IMR-90 (cell line): ENCODE data around the gene DUS2. TPM values are rescaled to one million over a fixed set of nuclear protein-coding genes. Genes with fewer than 3 reads are reported as not detected.

Experiments used
- ATAC-seq: fragments of 200-7000 bp; cut with Tn5 transposase; 2 replicates; pipeline ENCODE4 v1.9.1; 2020; ENCODE audit warnings: low read depth, mild to moderate bottlenecking, moderate library complexity
- BruUV-seq: library from RNA; stranded (reverse); fragments of 400-500 nt; replicated peaks from 2 replicates; lab custom pipeline; 2021; lab: Mats Ljungman, UMichigan
- CTCF ChIA-PET: fragments of 300-600 bp; formaldehyde crosslinking; extraction: SDS; loops from one replicate; lab custom pipeline; 2021; ENCODE audit warnings: antibody characterized with exemption; lab: Yijun Ruan, JAX
- POLR2A ChIA-PET: fragments of 300-600 bp; sonication (Branson Sonifier 250); formaldehyde crosslinking; loops from one replicate; lab custom pipeline; 2022; ENCODE audit warnings: antibody characterized with exemption; ENCODE audit not compliant: unreplicated experiment; lab: Charles Lee
- DNase-seq: peaks from one replicate; pipeline ENCODE4 v3.0.0; 2013
- H2AFZ ChIP-seq: replicated peaks from 2 replicates; pipeline ENCODE3; 2013; ENCODE audit warnings: low read length, mild to moderate bottlenecking; ENCODE audit not compliant: poor library complexity
- H2AK5ac ChIP-seq: 2 replicates; pipeline ENCODE4 v1.6.1; 2013; ENCODE audit warnings: low read depth, low read length, inconsistent platforms
- H2AK9ac ChIP-seq: replicated peaks from 2 replicates; pipeline ENCODE3; 2013; ENCODE audit warnings: mild to moderate bottlenecking, low read depth, low read length, moderate library complexity; ENCODE audit not compliant: poor library complexity
- H2BK120ac ChIP-seq: 2 replicates; pipeline ENCODE4 v1.6.1; 2013; ENCODE audit warnings: low read depth, low read length, inconsistent platforms
- H2BK15ac ChIP-seq: 3 replicates; pipeline ENCODE4 v1.6.1; 2013; ENCODE audit warnings: low read depth, low read length, inconsistent platforms
- H2BK20ac ChIP-seq: 2 replicates; pipeline ENCODE4 v1.6.1; 2013; ENCODE audit warnings: low read depth, mild to moderate bottlenecking, inconsistent platforms, low read length, moderate library complexity
- H2BK5ac ChIP-seq: 2 replicates; pipeline ENCODE4 v1.6.1; 2013; ENCODE audit warnings: mild to moderate bottlenecking, low read depth, low read length, inconsistent platforms; ENCODE audit not compliant: poor library complexity, severe bottlenecking
- H3K14ac ChIP-seq: replicated peaks from 2 replicates; pipeline ENCODE4 v1.6.1; 2013; ENCODE audit warnings: low read depth, low read length, inconsistent platforms
- H3K18ac ChIP-seq: 2 replicates; pipeline ENCODE4 v1.6.1; 2013; ENCODE audit warnings: low read depth, low read length, control low read depth
- H3K23ac ChIP-seq: 2 replicates; pipeline ENCODE4 v1.6.1; 2013; ENCODE audit warnings: low read depth, low read length, inconsistent platforms
- H3K27ac ChIP-seq: 2 replicates; pipeline ENCODE4 v1.5.1; 2013; ENCODE audit warnings: mild to moderate bottlenecking, control low read depth, low read length; ENCODE audit not compliant: insufficient read depth
- H3K27me3 ChIP-seq: 2 replicates; pipeline ENCODE4 v1.6.1; 2013; ENCODE audit warnings: low read length; ENCODE audit not compliant: control insufficient read depth, insufficient read depth
- H3K36me3 ChIP-seq: 2 replicates; pipeline ENCODE4 v1.6.1; 2013; ENCODE audit warnings: low read length, mixed read lengths; ENCODE audit not compliant: control insufficient read depth, insufficient read depth
- H3K4ac ChIP-seq: 2 replicates; pipeline ENCODE4 v1.6.1; 2013; ENCODE audit warnings: low read depth, low read length, inconsistent platforms
- H3K4me1 ChIP-seq: 2 replicates; pipeline ENCODE4 v1.6.1; 2013; ENCODE audit warnings: low read length, mixed read lengths; ENCODE audit not compliant: control insufficient read depth, insufficient read depth
- H3K4me2 ChIP-seq: 2 replicates; pipeline ENCODE4 v1.6.1; 2013; ENCODE audit warnings: low read depth, mild to moderate bottlenecking, control low read depth, low read length, moderate library complexity
- H3K4me3 ChIP-seq: 2 replicates; pipeline ENCODE4 v1.5.1; 2013; ENCODE audit warnings: low read depth, mild to moderate bottlenecking, control low read depth, low read length, moderate library complexity; ENCODE audit not compliant: insufficient read depth
- H3K56ac ChIP-seq: 2 replicates; pipeline ENCODE4 v1.6.1; 2013; ENCODE audit warnings: low read length, inconsistent platforms; ENCODE audit not compliant: insufficient read depth; ENCODE audit errors: extremely low read depth
- H3K79me1 ChIP-seq, 2 experiments: 2 replicates each; pipeline ENCODE4 v1.6.1; 2013; ENCODE audit warnings: low read length in 2 of 2, inconsistent platforms in 1 of 2, low read depth in 1 of 2
- H3K9ac ChIP-seq: 2 replicates; pipeline ENCODE4 v1.6.1; 2013; ENCODE audit warnings: low read depth, low read length, control low read depth
- H3K9me1 ChIP-seq: 2 replicates; pipeline ENCODE4 v1.6.1; 2013; ENCODE audit warnings: low read length, inconsistent platforms; ENCODE audit not compliant: insufficient read depth
- H3K9me3 ChIP-seq: 2 replicates; pipeline ENCODE4 v1.6.1; 2013; ENCODE audit warnings: low read length; ENCODE audit not compliant: control insufficient read depth, insufficient read depth
- H4K20me1 ChIP-seq: 2 replicates; pipeline ENCODE4 v1.6.1; 2013; ENCODE audit warnings: low read length, inconsistent platforms; ENCODE audit not compliant: insufficient read depth
- H4K5ac ChIP-seq: 2 replicates; pipeline ENCODE4 v1.6.1; 2013; ENCODE audit warnings: mild to moderate bottlenecking, low read depth, low read length, control low read depth
- H4K8ac ChIP-seq, 2 experiments: 2 replicates each; pipeline ENCODE4 v1.6.1; 2013; ENCODE audit warnings: low read depth in 2 of 2, low read length in 2 of 2, control low read depth in 1 of 2, inconsistent platforms in 1 of 2
- H4K91ac ChIP-seq: 2 replicates; pipeline ENCODE4 v1.6.1; 2013; ENCODE audit warnings: low read depth, low read length, inconsistent platforms; ENCODE audit not compliant: insufficient read depth
- CTCF ChIP-seq: conservative IDR thresholded peaks from 2 replicates; pipeline ENCODE4 v1.5.1; 2012; ENCODE audit warnings: mild to moderate bottlenecking, low read depth, low read length, improper control_type of control experiment
- RCOR1 ChIP-seq: IDR thresholded peaks from 2 replicates; pipeline ENCODE4 v1.6.1; 2012; ENCODE audit warnings: mild to moderate bottlenecking, low read length, improper control_type of control experiment; ENCODE audit not compliant: insufficient replicate concordance
- WGBS, 2 experiments: methylation state at CpG; one replicate each; pipeline versions ENCODE4 v1.1.5 to v1.1.7; 2013; ENCODE audit warnings: missing lambda C conversion rate in 2 of 2; ENCODE audit not compliant: insufficient read length in 1 of 2; ENCODE audit errors: extremely low coverage in 2 of 2; 5-methylcytosine and 5-hydroxymethylcytosine counted together
- dilution Hi-C: fragments of 300-500 bp; cut with HindIII; formaldehyde crosslinking; loops from one replicate; pipeline ENCODE4 v1.14.3; 2018; ENCODE audit warnings: low sequenced_read_pairs; ENCODE audit not compliant: unreplicated experiment
- in situ Hi-C: fragments of 300-500 bp; cut with MboI; formaldehyde crosslinking; loops from 3 replicates; pipeline ENCODE4 v1.14.3; 2019; ENCODE audit warnings: low sequenced_read_pairs, inconsistent platforms, mixed read lengths
- intact Hi-C: fragments of 100-400 bp; cut with micrococcal nuclease; formaldehyde crosslinking; loops from 2 replicates; pipeline ENCODE4 v1.10.0; 2022
- polyA plus RNA-seq, 3 experiments: library from polyadenylated mRNA; depleted of rRNA; stranded (reverse); fragments of >200 nt; gene quantifications; 2 replicates each; pipeline ENCODE4 v1.2.3, GENCODE V29; 2012; ENCODE audit warnings: low replicate concordance in 1 of 3
- total RNA-seq: library from RNA; depleted of rRNA; stranded (reverse); fragments of >200 nt; gene quantifications from 2 replicates; pipeline ENCODE4 v1.2.3, GENCODE V29; 2012

DUS2 gene
- total and polyA plus RNA-seq, 2 of the 4 experiments (the other 2 are of a cell fraction), result 15.8 to 30.5 TPM

GRCh38 chr16:68061396-68061795 lies 38.3 kb downstream of the DUS2 start:
- DNase-seq, result no peak
- Histone ChIP-seq H2BK20ac (no peak overlapping the region), H4K20me1 (peaks cover 23% of the 10 kb centered on the region), H2AFZ (no peak overlapping the region), H2AK5ac (no peak overlapping the region), H3K9ac (no peak overlapping the region), H3K4ac (no peak overlapping the region), H3K9me1 (peaks cover 14% of the 10 kb centered on the region), H4K5ac (no peak overlapping the region), H2BK120ac (no peak overlapping the region), H3K23ac (no peak overlapping the region), H4K8ac (no peak overlapping the region), H3K27me3 (no peaks in the 10 kb centered on the region), H3K36me3 (peaks cover 11% of the 10 kb centered on the region; the same call in 1 of the 2 replicates), H3K4me1 (peaks cover 16% of the 10 kb centered on the region), H3K4me3 (no peak overlapping the region), H3K27ac (no peak overlapping the region), H3K9me3 (no peaks in the 10 kb centered on the region), H3K79me1 (0 out of 4 replicates have a peak, but pooled peaks cover 0 to 5% of the 10 kb centered on the region in 2 experiments), H2AK9ac (no peak overlapping the region), H4K91ac (no peak overlapping the region), H2BK15ac (no peak overlapping the region), H3K18ac (no peak overlapping the region), H3K56ac (no peak overlapping the region), H2BK5ac (no peak overlapping the region), H3K4me2 (no peak overlapping the region), H3K14ac (no peak overlapping the region)
- no peak for TF ChIP-seq RCOR1
- TF ChIP-seq CTCF, result no peak
- dilution Hi-C loops, result no loop called here
- ChIA-PET CTCF (no interaction called here), POLR2A (no interaction called here)
- in situ Hi-C loops, result no loop called here
- ATAC-seq, result no peak
- no TSS peak for BruUV-seq
- intact Hi-C loops, result no loop called here
- 100% methylated on average over 2 of the region's 3 CpGs; no CpG with 5 or more reads in 1 of the 2 experiments for WGBS, 2 experiments
